ENCODE measurements around the gene ATG4C.
"Not testable (repeated sequence)": the region's sequence is repeated elsewhere in the genome, so short reads cannot be mapped to it uniquely, and the experiment has no call there.

Gene ATG4C

DNA sequence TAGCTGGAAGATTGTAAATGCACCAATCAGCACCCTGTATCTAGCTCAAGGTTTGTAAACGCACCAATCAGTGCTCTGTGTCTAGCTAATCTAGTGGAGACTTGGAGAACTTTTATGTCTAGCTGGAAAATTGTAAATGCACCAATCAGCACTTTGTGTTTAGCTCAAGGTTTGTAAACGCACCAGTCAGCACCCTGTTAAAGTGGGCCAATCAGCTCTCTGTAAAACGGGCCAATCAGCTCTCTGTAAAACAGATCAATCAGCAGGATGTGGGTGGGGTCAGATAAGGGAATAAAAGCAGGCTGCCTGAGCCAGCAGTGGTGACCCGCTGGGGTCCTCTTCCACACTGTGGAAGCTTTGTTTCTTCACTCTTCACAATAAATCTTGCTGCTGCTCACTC, 21.9 kb upstream of the ATG4C start:
- H3K79me2 ChIP-seq (ENCODE audit: insufficient read depth, low read length); H3K4me1 ChIP-seq (ENCODE audit: insufficient read depth, low read length, poor library complexity, severe bottlenecking); H4K20me1 ChIP-seq (ENCODE audit: insufficient read depth, low read length, poor library complexity, severe bottlenecking); H3K9ac ChIP-seq (ENCODE audit: low read depth, low read length, poor library complexity, severe bottlenecking); H3K36me3 ChIP-seq (ENCODE audit: insufficient read depth, low read length); H3K4me3 ChIP-seq (ENCODE audit: low read length, poor library complexity, severe bottlenecking); H3K4me2 ChIP-seq (ENCODE audit: low read depth, low read length, poor library complexity, severe bottlenecking); H3K9me2 ChIP-seq (replicated peaks; ENCODE audit: low read depth, low read length); H3K27me3 ChIP-seq (ENCODE audit: insufficient read depth, low read length, poor library complexity, severe bottlenecking); H2AFZ ChIP-seq (ENCODE audit: low read length); H3F3A ChIP-seq (ENCODE audit: low read depth); H3K9me3 ChIP-seq (ENCODE audit: insufficient read depth, low read depth, low read length): not testable (repeated sequence)

DNA sequence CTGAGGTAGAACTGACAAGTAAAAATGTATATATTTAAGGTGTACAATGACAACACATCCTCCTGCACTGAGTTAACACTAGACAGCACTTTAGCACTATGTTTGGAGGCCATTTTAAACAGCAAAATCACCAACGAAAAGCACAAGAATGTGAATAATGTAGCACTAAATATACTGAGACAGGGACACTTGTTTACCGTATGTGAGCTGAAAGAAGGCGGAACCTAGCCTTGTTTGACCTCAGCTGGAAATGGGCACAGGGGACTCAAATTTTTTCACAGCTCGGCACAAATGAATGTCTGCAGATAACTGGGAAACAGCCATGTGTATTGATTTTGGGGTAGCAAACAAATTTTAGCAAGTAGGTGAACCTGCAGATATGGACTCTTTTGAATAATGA, 18.0 kb upstream of the ATG4C start:
- H3K9ac ChIP-seq (ENCODE audit: low read depth, low read length, poor library complexity, severe bottlenecking), result no peak overlapping the region
- no peak overlapping the region for H3K4me3 ChIP-seq (ENCODE audit: low read length, poor library complexity, severe bottlenecking)
- no peak for TF ChIP-seq EZH2phosphoT487 (IDR thresholded peaks at IDR 0.05; ENCODE audit: borderline replicate concordance)
- TF ChIP-seq, protein P1, sequence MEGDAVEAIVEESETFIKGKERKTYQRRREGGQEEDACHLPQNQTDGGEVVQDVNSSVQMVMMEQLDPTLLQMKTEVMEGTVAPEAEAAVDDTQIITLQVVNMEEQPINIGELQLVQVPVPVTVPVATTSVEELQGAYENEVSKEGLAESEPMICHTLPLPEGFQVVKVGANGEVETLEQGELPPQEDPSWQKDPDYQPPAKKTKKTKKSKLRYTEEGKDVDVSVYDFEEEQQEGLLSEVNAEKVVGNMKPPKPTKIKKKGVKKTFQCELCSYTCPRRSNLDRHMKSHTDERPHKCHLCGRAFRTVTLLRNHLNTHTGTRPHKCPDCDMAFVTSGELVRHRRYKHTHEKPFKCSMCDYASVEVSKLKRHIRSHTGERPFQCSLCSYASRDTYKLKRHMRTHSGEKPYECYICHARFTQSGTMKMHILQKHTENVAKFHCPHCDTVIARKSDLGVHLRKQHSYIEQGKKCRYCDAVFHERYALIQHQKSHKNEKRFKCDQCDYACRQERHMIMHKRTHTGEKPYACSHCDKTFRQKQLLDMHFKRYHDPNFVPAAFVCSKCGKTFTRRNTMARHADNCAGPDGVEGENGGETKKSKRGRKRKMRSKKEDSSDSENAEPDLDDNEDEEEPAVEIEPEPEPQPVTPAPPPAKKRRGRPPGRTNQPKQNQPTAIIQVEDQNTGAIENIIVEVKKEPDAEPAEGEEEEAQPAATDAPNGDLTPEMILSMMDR (conservative IDR thresholded peaks at IDR 0.05; ENCODE audit: low read length), result no peak
- no peaks in the 10 kb centered on the region for H4K20me1 ChIP-seq (ENCODE audit: insufficient read depth, low read length, poor library complexity, severe bottlenecking)
- no peaks in the 10 kb centered on the region for H3K36me3 ChIP-seq (ENCODE audit: insufficient read depth, low read length)
- no peak overlapping the region for H3K4me2 ChIP-seq (ENCODE audit: low read depth, low read length, poor library complexity, severe bottlenecking)
- H3K9me3 ChIP-seq (ENCODE audit: insufficient read depth, low read depth, low read length), result no peaks in the 10 kb centered on the region
- no peaks in the 10 kb centered on the region for H3K4me1 ChIP-seq (ENCODE audit: insufficient read depth, low read length, poor library complexity, severe bottlenecking)
- H2AFZ ChIP-seq (ENCODE audit: low read length), result 0 out of 2 replicates have a peak overlapping the region, but pooled peaks have one; percentile 20
- H3K9me2 ChIP-seq (replicated peaks; ENCODE audit: low read depth, low read length), result no peaks in the 10 kb centered on the region
- no peaks in the 10 kb centered on the region for H3K27me3 ChIP-seq (ENCODE audit: insufficient read depth, low read length, poor library complexity, severe bottlenecking)
- no peaks in the 10 kb centered on the region for H3F3A ChIP-seq (ENCODE audit: low read depth)
- H3K79me2 ChIP-seq (ENCODE audit: insufficient read depth, low read length), result no peaks in the 10 kb centered on the region

DNA sequence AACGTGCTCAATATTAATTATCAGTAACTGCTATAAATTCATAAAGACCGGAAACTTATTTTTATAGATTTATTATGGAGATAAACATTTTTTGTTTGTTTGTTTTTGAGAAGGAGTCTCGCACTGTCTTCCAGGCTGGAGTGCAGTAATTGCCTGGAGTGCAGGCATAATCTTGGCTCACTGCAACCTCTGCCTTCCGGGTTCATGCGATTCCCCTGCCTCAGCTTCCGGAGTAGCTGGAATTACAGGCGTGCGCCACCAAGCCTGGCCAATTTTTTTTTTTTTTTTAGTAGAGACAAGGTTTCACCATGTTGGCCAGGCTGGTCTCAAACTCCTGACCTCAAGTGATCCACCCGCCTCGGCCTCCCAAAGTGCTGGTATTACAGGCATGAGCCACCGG, 15.4 kb upstream of the ATG4C start:
- H3K79me2 ChIP-seq (ENCODE audit: insufficient read depth, low read length); H4K20me1 ChIP-seq (ENCODE audit: insufficient read depth, low read length, poor library complexity, severe bottlenecking): not testable (repeated sequence)

DNA sequence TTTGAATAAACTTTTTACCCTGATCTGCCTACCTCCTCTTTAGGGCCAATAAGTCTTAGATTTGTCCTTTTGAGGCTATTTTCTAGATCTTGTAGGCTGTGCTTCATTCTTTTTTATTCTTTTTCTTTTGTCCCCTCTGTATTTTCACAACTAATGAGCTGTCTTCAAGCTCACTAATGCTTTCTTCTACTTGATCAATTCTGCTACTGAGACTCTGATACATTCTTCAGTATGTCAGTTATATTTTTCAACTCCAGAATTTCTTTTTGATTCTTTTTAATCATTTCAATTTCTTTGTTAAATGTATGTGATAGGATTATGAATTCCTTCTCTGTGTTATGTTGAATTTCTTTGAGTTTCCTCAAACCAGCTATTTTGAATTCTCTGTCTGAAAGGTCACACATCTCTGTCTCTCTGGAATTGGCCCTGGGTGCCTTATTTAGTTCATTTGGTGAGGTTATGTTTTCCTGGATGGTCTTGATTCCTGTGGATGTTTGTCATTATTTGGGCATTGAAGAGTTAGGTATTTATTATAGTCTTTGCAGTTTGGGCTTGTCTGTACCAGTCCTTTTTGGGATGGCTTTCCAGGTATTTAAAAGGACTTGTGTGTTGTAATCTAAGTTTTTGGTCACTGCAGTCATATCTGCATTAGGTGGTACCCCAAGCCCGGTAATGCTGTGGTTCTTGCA, 11.2 kb upstream of the ATG4C start:
- H3K4me3 ChIP-seq (ENCODE audit: low read length, poor library complexity, severe bottlenecking), result no peak overlapping the region

More for the DNA sequence above, 15.4 kb upstream of the ATG4C start:
- H3K9me3 ChIP-seq (ENCODE audit: insufficient read depth, low read depth, low read length); H3K4me1 ChIP-seq (ENCODE audit: insufficient read depth, low read length, poor library complexity, severe bottlenecking); H2AFZ ChIP-seq (ENCODE audit: low read length); H3K9ac ChIP-seq (ENCODE audit: low read depth, low read length, poor library complexity, severe bottlenecking); H3K4me2 ChIP-seq (ENCODE audit: low read depth, low read length, poor library complexity, severe bottlenecking); H3F3A ChIP-seq (ENCODE audit: low read depth); H3K27me3 ChIP-seq (ENCODE audit: insufficient read depth, low read length, poor library complexity, severe bottlenecking); H3K36me3 ChIP-seq (ENCODE audit: insufficient read depth, low read length); H3K9me2 ChIP-seq (replicated peaks; ENCODE audit: low read depth, low read length); H3K4me3 ChIP-seq (ENCODE audit: low read length, poor library complexity, severe bottlenecking): not testable (repeated sequence)

More for the DNA sequence above, 11.2 kb upstream of the ATG4C start:
- H2AFZ ChIP-seq (ENCODE audit: low read length), result no peak overlapping the region
- H3K36me3 ChIP-seq (ENCODE audit: insufficient read depth, low read length), result no peaks in the 10 kb centered on the region
- H3K4me1 ChIP-seq (ENCODE audit: insufficient read depth, low read length, poor library complexity, severe bottlenecking), result peaks cover 5% of the 10 kb centered on the region
- no peak for TF ChIP-seq EZH2phosphoT487 (IDR thresholded peaks at IDR 0.05; ENCODE audit: borderline replicate concordance)
- TF ChIP-seq, protein P1 (conservative IDR thresholded peaks at IDR 0.05; ENCODE audit: low read length), result no peak
- no peaks in the 10 kb centered on the region for H3F3A ChIP-seq (ENCODE audit: low read depth)
- no peak overlapping the region for H3K9ac ChIP-seq (ENCODE audit: low read depth, low read length, poor library complexity, severe bottlenecking)
- no peaks in the 10 kb centered on the region for H3K9me2 ChIP-seq (replicated peaks; ENCODE audit: low read depth, low read length)
- H3K27me3 ChIP-seq (ENCODE audit: insufficient read depth, low read length, poor library complexity, severe bottlenecking), result no peaks in the 10 kb centered on the region
- no peaks in the 10 kb centered on the region for H3K9me3 ChIP-seq (ENCODE audit: insufficient read depth, low read depth, low read length)
- no peaks in the 10 kb centered on the region for H4K20me1 ChIP-seq (ENCODE audit: insufficient read depth, low read length, poor library complexity, severe bottlenecking)
- no peaks in the 10 kb centered on the region for H3K79me2 ChIP-seq (ENCODE audit: insufficient read depth, low read length)
- H3K4me2 ChIP-seq (ENCODE audit: low read depth, low read length, poor library complexity, severe bottlenecking), result no peak overlapping the region

Data from Loucy (cell line).